H1 (cell line): Measurements from ENCODE around the gene IL36G. TPM values are rescaled to one million over a fixed set of nuclear protein-coding genes. Genes with fewer than 3 reads are reported as not detected.

Experiments used
- CTCF ChIA-PET: fragments of 300-600 bp; sonication (Branson Sonifier 250); formaldehyde crosslinking; loops from one replicate; lab custom pipeline; 2021; ENCODE audit not compliant: partially characterized antibody; lab: Charles Lee
- POLR2A ChIA-PET: fragments of 300-600 bp; sonication (Branson Sonifier 250); formaldehyde crosslinking; loops from one replicate; lab custom pipeline; 2021; ENCODE audit warnings: inconsistent platforms; ENCODE audit not compliant: partially characterized antibody; lab: Charles Lee
- DNase-seq, 2 experiments: peaks; one replicate each; pipeline versions ENCODE4 v3.0.0 to v3.0.0-alpha.2; 2010 to 2022; ENCODE audit warnings: low spot score in 2 of 2, low read depth in 1 of 2, mixed read lengths in 1 of 2
- FAIRE-seq: peaks from 2 replicates; lab custom pipeline; 2011; peaks lifted over from hg19 to GRCh38; lab: Jason Lieb, UNC
- H2AFZ ChIP-seq: 2 replicates; pipeline ENCODE4 v1.8.1; 2012; ENCODE audit warnings: low read length, inconsistent platforms
- H2AK5ac ChIP-seq: 2 replicates; pipeline ENCODE4 v1.6.1; 2013; ENCODE audit warnings: low read depth, low read length
- H2BK120ac ChIP-seq: replicated peaks from 2 replicates; pipeline ENCODE3; 2013; ENCODE audit warnings: low read depth, low read length, inconsistent platforms
- H2BK12ac ChIP-seq: 2 replicates; pipeline ENCODE4 v1.6.1; 2013; ENCODE audit warnings: low read depth, low read length
- H2BK15ac ChIP-seq: 2 replicates; pipeline ENCODE4 v1.6.1; 2013; ENCODE audit warnings: low read length
- H2BK20ac ChIP-seq: 2 replicates; pipeline ENCODE4 v1.6.1; 2013; ENCODE audit warnings: low read length
- H2BK5ac ChIP-seq: 2 replicates; pipeline ENCODE4 v1.6.1; 2013; ENCODE audit warnings: low read depth, low read length
- H3K14ac ChIP-seq: 2 replicates; pipeline ENCODE4 v1.6.1; 2013; ENCODE audit warnings: inconsistent platforms; ENCODE audit not compliant: insufficient read length
- H3K18ac ChIP-seq: 2 replicates; pipeline ENCODE4 v1.6.1; 2013; ENCODE audit warnings: low read length; ENCODE audit errors: extremely low read depth
- H3K23ac ChIP-seq: 2 replicates; pipeline ENCODE4 v1.6.1; 2013; ENCODE audit warnings: inconsistent platforms; ENCODE audit not compliant: insufficient read length
- H3K23me2 ChIP-seq: 2 replicates; pipeline ENCODE4 v1.6.1; 2013; ENCODE audit warnings: low read depth, low read length
- H3K27ac ChIP-seq: 2 replicates; pipeline ENCODE4 v1.6.1; 2011; ENCODE audit warnings: low read depth, low read length, inconsistent platforms
- H3K27me3 ChIP-seq, 4 experiments: replicated peaks in 1 of 4; 1 replicate in 1 of 4; 2 replicates in 3 of 4; pipeline versions ENCODE4 v1.6.1 to v1.8.1; 2011 to 2013; ENCODE audit warnings: low read length in 3 of 4, mild to moderate bottlenecking in 3 of 4, inconsistent platforms in 2 of 4, mixed read lengths in 2 of 4, moderate library complexity in 1 of 4; ENCODE audit not compliant: control insufficient read depth in 3 of 4, insufficient read depth in 3 of 4; ENCODE audit errors: extremely low read depth in 1 of 4
- H3K36me3 ChIP-seq, 4 experiments: 2 replicates each; pipeline versions ENCODE4 v1.6.1 to v1.8.1; 2011 to 2013; ENCODE audit warnings: mild to moderate bottlenecking in 4 of 4, low read length in 3 of 4, moderate library complexity in 2 of 4, control low read depth in 1 of 4, inconsistent platforms in 1 of 4; ENCODE audit not compliant: insufficient read depth in 4 of 4, control insufficient read depth in 2 of 4
- H3K4ac ChIP-seq: replicated peaks from 2 replicates; pipeline ENCODE3; 2013; ENCODE audit warnings: low read length, low read depth, mixed read lengths, inconsistent platforms; ENCODE audit not compliant: insufficient read length
- H3K4me1 ChIP-seq, 4 experiments: replicated peaks in 1 of 4; 1 replicate in 1 of 4; 2 replicates in 3 of 4; pipeline versions ENCODE4 v1.6.1 to v1.8.1; 2011 to 2013; ENCODE audit warnings: low read length in 3 of 4, inconsistent platforms in 2 of 4, mixed read lengths in 1 of 4; ENCODE audit not compliant: insufficient read depth in 4 of 4, control insufficient read depth in 3 of 4
- H3K4me2 ChIP-seq, 2 experiments: 2 replicates each; pipeline versions ENCODE4 v1.6.1 to v1.8.1; 2011 to 2013; ENCODE audit warnings: low read depth in 2 of 2, low read length in 2 of 2, control low read depth in 1 of 2, inconsistent platforms in 1 of 2, mild to moderate bottlenecking in 1 of 2; ENCODE audit not compliant: insufficient read depth in 1 of 2
- H3K4me3 ChIP-seq, 4 experiments: fragments of 200-600, 300-600 bp in 1 of 4; sonication (generic), shearing (Covaris generic), sonication (Bioruptor Twin) in 1 of 4; 2 replicates each; pipeline versions ENCODE4 v1.5.1 to v1.8.1; 2011 to 2016; ENCODE audit warnings: low read length in 4 of 4, low read depth in 3 of 4, control low read depth in 2 of 4, inconsistent platforms in 2 of 4, mild to moderate bottlenecking in 2 of 4, mixed read lengths in 1 of 4, moderate library complexity in 1 of 4; ENCODE audit not compliant: insufficient read depth in 2 of 4; ENCODE audit errors: extremely low read depth in 1 of 4
- H3K56ac ChIP-seq: replicated peaks from 2 replicates; pipeline ENCODE3; 2013; ENCODE audit warnings: low read depth, mild to moderate bottlenecking, mixed read lengths, low read length, inconsistent platforms; ENCODE audit not compliant: insufficient read length
- H3K79me1 ChIP-seq: 2 replicates; pipeline ENCODE4 v1.6.1; 2013; ENCODE audit warnings: low read depth, low read length, control low read depth
- H3K79me2 ChIP-seq, 2 experiments: 2 replicates each; pipeline versions ENCODE4 v1.6.1 to v1.8.1; 2012 to 2013; ENCODE audit warnings: low read length in 2 of 2, mild to moderate bottlenecking in 2 of 2, inconsistent platforms in 1 of 2; ENCODE audit not compliant: insufficient read depth in 2 of 2, control insufficient read depth in 1 of 2
- H3K9ac ChIP-seq, 4 experiments: replicated peaks in 1 of 4; 1 replicate in 1 of 4; 2 replicates in 3 of 4; pipeline versions ENCODE4 v1.6.1 to v1.8.1; 2011 to 2013; ENCODE audit warnings: low read depth in 3 of 4, low read length in 3 of 4, control low read depth in 2 of 4, mild to moderate bottlenecking in 2 of 4, moderate library complexity in 2 of 4, inconsistent platforms in 1 of 4; ENCODE audit errors: extremely low read depth in 1 of 4
- H3K9me3 ChIP-seq, 2 experiments: 2 replicates each; pipeline versions ENCODE4 v1.6.1 to v1.8.1; 2012 to 2013; ENCODE audit warnings: mild to moderate bottlenecking in 2 of 2, moderate library complexity in 2 of 2, control low read depth in 1 of 2, inconsistent platforms in 1 of 2, low read depth in 1 of 2, low read length in 1 of 2, mixed read lengths in 1 of 2; ENCODE audit not compliant: insufficient read depth in 2 of 2
- H4K20me1 ChIP-seq, 2 experiments: replicated peaks in 1 of 2; 2 replicates each; pipeline versions ENCODE3 to v1.8.1; 2011 to 2013; ENCODE audit warnings: inconsistent platforms in 2 of 2, low read length in 2 of 2, mild to moderate bottlenecking in 1 of 2; ENCODE audit not compliant: insufficient read depth in 2 of 2, control insufficient read depth in 1 of 2
- H4K5ac ChIP-seq: 2 replicates; pipeline ENCODE4 v1.6.1; 2013; ENCODE audit warnings: low read length, low read depth, mixed read lengths, inconsistent platforms; ENCODE audit not compliant: insufficient read length
- H4K8ac ChIP-seq: 2 replicates; pipeline ENCODE4 v1.8.0; 2013; ENCODE audit warnings: mild to moderate bottlenecking, moderate library complexity, low read length, inconsistent platforms; ENCODE audit not compliant: insufficient read depth; ENCODE audit errors: extremely low read depth
- H4K91ac ChIP-seq: replicated peaks from 2 replicates; pipeline ENCODE3; 2013; ENCODE audit warnings: low read length, mixed read lengths, inconsistent platforms; ENCODE audit not compliant: insufficient read length
- RBBP5 ChIP-seq: IDR thresholded peaks from 2 replicates; pipeline ENCODE4 v1.7.1; 2012; ENCODE audit warnings: low read depth, mild to moderate bottlenecking, inconsistent platforms, low read length, moderate library complexity, borderline replicate concordance
- WGBS, 2 experiments: shearing (Covaris generic) in 1 of 2; methylation state at CpG; one replicate each; pipeline versions ENCODE4 v1.1.6 to v1.1.7; 2013 to 2015; ENCODE audit warnings: low lambda C conversion rate in 2 of 2, mixed read lengths in 2 of 2, inconsistent platforms in 1 of 2, low coverage in 1 of 2, missing lambda C conversion rate in 1 of 2; ENCODE audit not compliant: insufficient replicate concordance in 2 of 2, insufficient coverage in 1 of 2, insufficient read length in 1 of 2; ENCODE audit errors: extremely low coverage in 1 of 2, missing lambda C conversion rate in 1 of 2; 5-methylcytosine and 5-hydroxymethylcytosine counted together
- polyA plus RNA-seq, 7 experiments: library from polyadenylated mRNA; depleted of rRNA in 3 of 7; stranded (reverse) in 5 of 7; unstranded in 2 of 7; fragments of >200 nt in 5 of 7; fragments of 200-250 nt in 2 of 7; gene quantifications; 1 replicate in 5 of 7; 2 replicates in 1 of 7; 4 replicates in 1 of 7; pipeline versions ENCODE4 v1.2.1 to v1.2.3, GENCODE V29; 2011 to 2013; ENCODE audit warnings: missing spikeins in 2 of 7, mixed read lengths in 2 of 7
- total RNA-seq: library from RNA; stranded (reverse); fragmentation: NEBNext Ultra II Directional; extraction: Animal tissue kit (Norgen Biotek cat#: 25700); gene quantifications from 2 replicates; pipeline ENCODE4 v1.2.1, GENCODE V29; 2021

The IL36G gene
- total and polyA plus RNA-seq, 2 of the 8 experiments (the other 6 are each of a cell fraction or from before 2014, with no cell fraction given) = 0.39 TPM; not detected in 1

DNA sequence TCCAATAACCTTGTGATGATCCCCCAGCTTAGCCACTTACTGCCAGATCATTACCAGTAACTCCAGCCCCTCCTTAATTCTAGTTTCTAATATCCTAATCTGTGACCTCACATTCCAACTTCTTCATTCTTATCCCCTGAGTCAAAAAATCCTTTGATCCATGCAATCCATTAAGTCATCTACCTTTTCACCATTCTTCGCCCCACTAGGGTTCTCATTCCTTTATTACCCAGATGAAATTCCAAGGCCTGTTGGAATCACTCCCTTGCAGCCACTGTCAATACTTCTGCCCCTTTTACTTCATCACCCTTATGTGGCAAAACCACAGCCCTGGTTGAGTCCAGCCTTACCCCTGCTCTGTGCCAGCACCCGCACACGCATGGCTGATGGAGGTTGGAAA is 20.3 kb upstream of the IL36G start:
- Histone ChIP-seq H3K9ac (no peak overlapping the region), H2BK120ac (no peak overlapping the region), H3K4me1 (no peaks in the 10 kb centered on the region), H3K79me1 (no peaks in the 10 kb centered on the region), H3K56ac (no peak overlapping the region), H3K79me2 (no peaks in the 10 kb centered on the region), H4K8ac (no peak overlapping the region), H2BK15ac (no peak overlapping the region), H3K18ac (no peak overlapping the region), H2BK20ac (no peak overlapping the region), H4K20me1 (no peaks in the 10 kb centered on the region), H3K4me3 (no peak overlapping the region), H3K23me2 (no peaks in the 10 kb centered on the region), H2AFZ (no peak overlapping the region), H4K91ac (no peak overlapping the region), H3K4me2 (no peak overlapping the region), H2AK5ac (no peak overlapping the region), H3K14ac (no peak overlapping the region), H2BK12ac (no peak overlapping the region), H3K9me3 (no peaks in the 10 kb centered on the region), H3K27me3 (no peaks in the 10 kb centered on the region; a peak in 1 of 7 replicates), H2BK5ac (no peak overlapping the region), H4K5ac (no peak overlapping the region), H3K23ac (no peak overlapping the region), H3K36me3 (no peaks in the 10 kb centered on the region), H3K4ac (no peak overlapping the region), H3K27ac (no peak overlapping the region)
- TF ChIP-seq RBBP5 = no peak
- ChIA-PET CTCF (interaction anchor here (0.9 to 3.3 kb wide), 3 partner anchors 11 to 72 kb away, joined by 3 to 13 read pairs (median 3); no protein-coding TSS in a partner anchor), POLR2A (no interaction called here)
- FAIRE-seq (no peak), DNase-seq (no peak)
- 96% methylated on average over 3 of the region's 3 CpGs; no CpG with 5 or more reads in 1 of the 2 experiments for WGBS, 2 experiments
